K562 (cell line): ENCODE measurements around the gene MUC22. TPM values are rescaled to one million over a fixed set of nuclear protein-coding genes. Genes with fewer than 3 reads are reported as not detected.

Experiments
- ATAC-seq: fragments of 200-7000 bp; cut with Tn5 transposase; 3 replicates; pipeline ENCODE4 v1.9.1; 2020; ENCODE audit warnings: moderate library complexity
- BruUV-seq: library from RNA; stranded (reverse); fragments of 400-500 nt; replicated peaks from 2 replicates; lab custom pipeline; 2021; lab: Mats Ljungman, UMichigan
- CTCF ChIA-PET: fragments of 300-600 bp; formaldehyde crosslinking; extraction: SDS; loops from one replicate; lab custom pipeline; 2021; ENCODE audit warnings: low intra/inter-chr PET ratio; lab: Yijun Ruan, JAX
- POLR2A ChIA-PET: fragments of 300-600, 350-650 bp; sonication (Branson Sonifier 250); formaldehyde crosslinking; extraction: SDS; loops from one replicate; lab custom pipeline; 2021; ENCODE audit warnings: antibody characterized with exemption, inconsistent platforms; lab: Yijun Ruan, JAX
- DNase-seq, 4 experiments: peaks; one replicate each; pipeline versions ENCODE4 v3.0.0 to v3.0.0-alpha.2; 2011 to 2018; ENCODE audit warnings: low spot score in 3 of 4, mixed read lengths in 3 of 4; ENCODE audit errors: extremely low read depth in 1 of 4
- FAIRE-seq: peaks from 2 replicates; lab custom pipeline; 2011; peaks lifted over from hg19 to GRCh38; lab: Jason Lieb, UNC
- H2AFZ ChIP-seq: 2 replicates; pipeline ENCODE4 v1.6.0; 2011; ENCODE audit warnings: low read depth, low read length, control low read depth, inconsistent platforms
- H3K27ac ChIP-seq: fragments of 200-600 bp; 3 replicates; pipeline ENCODE4 v1.8.0; 2011; ENCODE audit warnings: low read depth, mild to moderate bottlenecking, control low read depth, inconsistent platforms, low read length, moderate library complexity, mixed read lengths; ENCODE audit errors: extremely low read depth
- H3K27me3 ChIP-seq, 2 experiments: fragments of 300-600 bp in 1 of 2; 2 replicates in 1 of 2; 3 replicates in 1 of 2; pipeline versions ENCODE4 v1.6.0 to v1.8.0; 2011; ENCODE audit warnings: inconsistent platforms in 2 of 2, low read length in 2 of 2, mild to moderate bottlenecking in 1 of 2, mixed read lengths in 1 of 2, moderate library complexity in 1 of 2; ENCODE audit not compliant: control insufficient read depth in 2 of 2, insufficient read depth in 2 of 2
- H3K36me3 ChIP-seq: fragments of 300-600 bp; 3 replicates; pipeline ENCODE4 v1.8.0; 2011; ENCODE audit warnings: mild to moderate bottlenecking, low read length, inconsistent platforms; ENCODE audit not compliant: control insufficient read depth, insufficient read depth
- H3K4me1 ChIP-seq, 2 experiments: fragments of 200-600 bp in 1 of 2; replicated peaks in 1 of 2; 2 replicates in 1 of 2; 3 replicates in 1 of 2; pipeline versions ENCODE4 v1.5.1 to v1.8.0; 2011; ENCODE audit warnings: inconsistent platforms in 2 of 2, low read length in 2 of 2, mild to moderate bottlenecking in 1 of 2, mixed read lengths in 1 of 2, moderate library complexity in 1 of 2; ENCODE audit not compliant: control insufficient read depth in 2 of 2, insufficient read depth in 2 of 2
- H3K4me2 ChIP-seq: 2 replicates; pipeline ENCODE4 v1.6.1; 2011; ENCODE audit warnings: low read length, control low read depth, inconsistent platforms, mixed read lengths; ENCODE audit not compliant: insufficient read depth
- H3K4me3 ChIP-seq: fragments of 200-600 bp; sonication (generic), shearing (Covaris generic); 2 replicates; pipeline ENCODE4 v1.5.1; 2016; ENCODE audit warnings: control low read depth, inconsistent platforms
- H3K79me2 ChIP-seq: fragments of 200-600 bp; 3 replicates; pipeline ENCODE4 v1.8.0; 2011; ENCODE audit warnings: low read length, inconsistent platforms; ENCODE audit not compliant: control insufficient read depth, insufficient read depth
- H3K9ac ChIP-seq, 2 experiments: 2 replicates each; pipeline versions ENCODE4 v1.6.0 to v1.6.1; 2011; ENCODE audit warnings: low read depth in 2 of 2, low read length in 2 of 2, control low read depth in 1 of 2, inconsistent platforms in 1 of 2, mild to moderate bottlenecking in 1 of 2, mixed read lengths in 1 of 2; ENCODE audit not compliant: insufficient read depth in 1 of 2
- H3K9me1 ChIP-seq: one replicate; pipeline ENCODE4 v1.6.0; 2011; ENCODE audit warnings: inconsistent platforms, mild to moderate bottlenecking, low read length, moderate library complexity; ENCODE audit not compliant: control insufficient read depth, insufficient read depth
- H3K9me3 ChIP-seq: replicated peaks from 2 replicates; pipeline ENCODE4 v1.5.1; 2011; ENCODE audit warnings: low read depth, low read length, inconsistent platforms; ENCODE audit not compliant: control insufficient read depth, insufficient read depth
- H4K20me1 ChIP-seq: replicated peaks from 2 replicates; pipeline ENCODE4 v1.6.1; 2011; ENCODE audit warnings: low read length, inconsistent platforms, mixed read lengths; ENCODE audit not compliant: control insufficient read depth, insufficient read depth
- DMBX1 ChIP-seq: fragments of 250-450 bp; sonication (Bioruptor Pico); IDR thresholded peaks from 2 replicates; pipeline ENCODE4 v1.8.0; 2022; ENCODE audit warnings: inconsistent platforms, mild to moderate bottlenecking, moderate library complexity, borderline replicate concordance
- HDAC3 ChIP-seq: fragments of 450-650 bp; IDR thresholded peaks from 2 replicates; pipeline ENCODE4 v1.6.1; 2018; ENCODE audit warnings: borderline replicate concordance, mild to moderate bottlenecking, moderate library complexity; ENCODE audit not compliant: partially characterized antibody
- SRF ChIP-seq, 2 experiments: fragments of 250-450, 450-650 bp in 1 of 2; sonication (Bioruptor Pico) in 1 of 2; sonication (generic) in 1 of 2; formaldehyde crosslinking; IDR thresholded peaks; 2 replicates each; pipeline versions ENCODE4 v1.5.0 to v1.5.1; 2020 to 2022; ENCODE audit warnings: mild to moderate bottlenecking in 1 of 2, missing genetic modification reagents in 1 of 2
- TAF9B ChIP-seq: fragments of 450-650 bp; IDR thresholded peaks from 2 replicates; pipeline ENCODE4 v1.6.1; 2018; ENCODE audit warnings: mild to moderate bottlenecking; ENCODE audit not compliant: partially characterized antibody
- ZNF282 ChIP-seq: sonication (generic); formaldehyde crosslinking; IDR thresholded peaks from 2 replicates; pipeline ENCODE4 v1.8.1; 2023; ENCODE audit warnings: missing genetic modification reagents
- ZNF75A ChIP-seq: fragments of 450-650 bp; formaldehyde crosslinking; IDR thresholded peaks from 2 replicates; pipeline ENCODE4 v1.4.0; 2020; ENCODE audit warnings: mild to moderate bottlenecking
- WGBS: fragments of 100-300 bp; shearing (Covaris generic); methylation state at CpG from one replicate; pipeline ENCODE4 v1.1.6; 2016; ENCODE audit warnings: low coverage, mixed read lengths; ENCODE audit not compliant: insufficient coverage; ENCODE audit errors: missing lambda C conversion rate; 5-methylcytosine and 5-hydroxymethylcytosine counted together
- in situ Hi-C: fragments of 300-500 bp; cut with MboI; formaldehyde crosslinking; loops from 4 replicates; pipeline ENCODE4 v1.15.0; 2018; ENCODE audit warnings: inconsistent platforms, mixed read lengths
- intact Hi-C: fragments of 100-400 bp; cut with micrococcal nuclease; formaldehyde crosslinking; loops from 2 replicates; pipeline ENCODE4 v1.14.2; 2022
- polyA plus RNA-seq, 8 experiments: library from polyadenylated mRNA; depleted of rRNA in 4 of 8; stranded (reverse) in 5 of 8; unstranded in 3 of 8; fragments of >200 nt; fragmentation: Nextera tagmentation in 2 of 8; fragmentation: Illumina TruSeq in 1 of 8; extraction: Ambion mirVana in 2 of 8; extraction: Trizol in 1 of 8; gene quantifications; 2 replicates each; pipeline versions ENCODE4 v1.2.1 to v1.2.3, GENCODE V29; 2011 to 2014; ENCODE audit warnings: inconsistent platforms in 1 of 8, missing spikeins in 1 of 8
- total RNA-seq, 7 experiments: library from RNA; depleted of rRNA in 6 of 7; stranded (reverse); fragments of >200 nt in 6 of 7; fragmentation: Illumina TruSeq in 2 of 7; extraction: Trizol in 2 of 7; gene quantifications; 2 replicates each; pipeline versions ENCODE4 v1.2.1 to v1.2.3, GENCODE V29; 2011 to 2021; ENCODE audit warnings: low replicate concordance in 1 of 7
- TF ChIP-seq, protein P1 (sequence below): sonication (generic); formaldehyde crosslinking; IDR thresholded peaks from 2 replicates; pipeline ENCODE4 v1.8.1; 2023; ENCODE audit warnings: mild to moderate bottlenecking, missing genetic modification reagents
- TF ChIP-seq, protein P2 (sequence below), 3 experiments: fragments of 200-800 bp in 1 of 3; fragments of 250-450 bp in 1 of 3; fragments of 450-650 bp in 1 of 3; sonication (Bioruptor Pico) in 1 of 3; sonication (Bioruptor generic) in 1 of 3; formaldehyde crosslinking in 1 of 3; IDR thresholded peaks; 2 replicates each; pipeline versions ENCODE4 v1.6.1 to v1.8.0; 2016 to 2022; ENCODE audit warnings: mild to moderate bottlenecking in 2 of 3, missing genetic modification characterization in 2 of 3, missing compliant biosample characterization in 1 of 3, moderate library complexity in 1 of 3
- TF ChIP-seq, protein P3 (sequence below), 2 experiments: fragments of 450-650 bp; conservative IDR thresholded peaks; 2 replicates each; pipeline ENCODE4 v1.6.1; 2017; ENCODE audit warnings: mild to moderate bottlenecking in 2 of 2, moderate library complexity in 2 of 2

The MUC22 gene
- total and polyA plus RNA-seq, 9 of the 15 experiments (the other 6 are each of a cell fraction or from before 2014, with no cell fraction given), result 0.01 to 0.03 TPM; not detected in 7

DNA sequence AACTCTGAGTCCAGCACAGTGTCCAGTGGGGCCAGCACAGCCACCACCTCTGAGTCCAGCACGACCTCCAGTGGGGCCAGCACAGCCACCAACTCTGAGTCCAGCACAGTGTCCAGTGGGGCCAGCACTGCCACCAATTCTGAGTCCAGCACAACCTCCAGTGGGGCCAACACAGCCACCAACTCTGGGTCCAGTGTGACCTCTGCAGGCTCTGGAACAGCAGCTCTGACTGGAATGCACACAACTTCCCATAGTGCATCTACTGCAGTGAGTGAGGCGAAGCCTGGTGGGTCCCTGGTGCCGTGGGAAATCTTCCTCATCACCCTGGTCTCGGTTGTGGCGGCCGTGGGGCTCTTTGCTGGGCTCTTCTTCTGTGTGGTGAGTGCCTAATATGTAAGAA is 23.0 kb upstream of the MUC22 start (continued):
- no peak for TF ChIP-seq ZNF75A (CRISPR knock-in tag)
- TF ChIP-seq, protein P1, sequence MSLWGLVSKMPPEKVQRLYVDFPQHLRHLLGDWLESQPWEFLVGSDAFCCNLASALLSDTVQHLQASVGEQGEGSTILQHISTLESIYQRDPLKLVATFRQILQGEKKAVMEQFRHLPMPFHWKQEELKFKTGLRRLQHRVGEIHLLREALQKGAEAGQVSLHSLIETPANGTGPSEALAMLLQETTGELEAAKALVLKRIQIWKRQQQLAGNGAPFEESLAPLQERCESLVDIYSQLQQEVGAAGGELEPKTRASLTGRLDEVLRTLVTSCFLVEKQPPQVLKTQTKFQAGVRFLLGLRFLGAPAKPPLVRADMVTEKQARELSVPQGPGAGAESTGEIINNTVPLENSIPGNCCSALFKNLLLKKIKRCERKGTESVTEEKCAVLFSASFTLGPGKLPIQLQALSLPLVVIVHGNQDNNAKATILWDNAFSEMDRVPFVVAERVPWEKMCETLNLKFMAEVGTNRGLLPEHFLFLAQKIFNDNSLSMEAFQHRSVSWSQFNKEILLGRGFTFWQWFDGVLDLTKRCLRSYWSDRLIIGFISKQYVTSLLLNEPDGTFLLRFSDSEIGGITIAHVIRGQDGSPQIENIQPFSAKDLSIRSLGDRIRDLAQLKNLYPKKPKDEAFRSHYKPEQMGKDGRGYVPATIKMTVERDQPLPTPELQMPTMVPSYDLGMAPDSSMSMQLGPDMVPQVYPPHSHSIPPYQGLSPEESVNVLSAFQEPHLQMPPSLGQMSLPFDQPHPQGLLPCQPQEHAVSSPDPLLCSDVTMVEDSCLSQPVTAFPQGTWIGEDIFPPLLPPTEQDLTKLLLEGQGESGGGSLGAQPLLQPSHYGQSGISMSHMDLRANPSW (CRISPR knock-in tag), result no peak
- TF ChIP-seq, all 486 proteins: peak for 0

DNA sequence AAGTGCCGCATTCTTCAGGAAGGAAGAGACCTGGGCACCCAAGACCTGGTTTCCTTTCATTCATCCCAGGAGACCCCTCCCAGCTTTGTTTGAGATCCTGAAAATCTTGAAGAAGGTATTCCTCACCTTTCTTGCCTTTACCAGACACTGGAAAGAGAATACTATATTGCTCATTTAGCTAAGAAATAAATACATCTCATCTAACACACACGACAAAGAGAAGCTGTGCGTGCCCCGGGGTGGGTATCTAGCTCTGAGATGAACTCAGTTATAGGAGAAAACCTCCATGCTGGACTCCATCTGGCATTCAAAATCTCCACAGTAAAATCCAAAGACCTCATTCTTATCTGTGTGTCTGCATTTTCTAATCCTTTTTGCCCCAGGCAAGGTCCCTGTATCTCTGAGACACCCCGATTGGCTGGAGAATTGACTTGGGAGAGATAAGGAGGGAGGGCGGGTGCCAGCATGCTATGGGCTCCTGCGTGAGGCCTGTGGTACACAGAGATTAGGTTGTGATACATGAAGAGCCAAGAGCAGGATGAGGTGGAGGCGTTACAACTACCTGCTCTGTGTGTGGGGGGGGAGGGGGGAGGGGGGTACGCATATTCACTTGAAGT is 22.0 kb upstream of the MUC22 start:
- in situ Hi-C loops (no loop called here), intact Hi-C loops (no loop called here)
- H3K9ac ChIP-seq, result no peak overlapping the region
- no peaks in the 10 kb centered on the region for H3K9me3 ChIP-seq
- 9% methylated on average over 8 of the region's 9 CpGs for WGBS
- H3K27me3 ChIP-seq, result peaks cover 23 to 52% of the 10 kb centered on the region in 2 experiments
- no peak overlapping the region for H3K4me3 ChIP-seq
- H3K9me1 ChIP-seq, result no peaks in the 10 kb centered on the region
- BruUV-seq, result no TSS peak
- no peaks in the 10 kb centered on the region for H3K36me3 ChIP-seq
- H3K4me2 ChIP-seq, result no peak overlapping the region
- peak; percentile 79 for ATAC-seq
- peak; percentile 42 to 80 (median 66) for DNase-seq
- ChIA-PET CTCF (no interaction called here), POLR2A (interaction anchor here (0.6 to 1.4 kb wide), 4 partner anchors 10 to 543 kb away, joined by 3 to 6 read pairs (median 3); no protein-coding TSS in a partner anchor)
- no peaks in the 10 kb centered on the region for H3K79me2 ChIP-seq
- peaks cover 4% of the 10 kb centered on the region; the same call in 1 of the 2 replicates for H4K20me1 ChIP-seq
- no peak overlapping the region for H2AFZ ChIP-seq
- peak; percentile 40 for FAIRE-seq
- H3K27ac ChIP-seq, result no peak overlapping the region
- H3K4me1 ChIP-seq, result peaks cover 0 to 2% of the 10 kb centered on the region in 2 experiments; a peak in 2 of 5 replicates
- TF ChIP-seq TAF9B (no peak), DMBX1 (CRISPR knock-in tag) (peak; percentile 45; the same call in 1 of the 2 replicates), ZNF282 (no peak), SRF (CRISPR knock-in tag; IDR thresholded peaks at IDR 0.05) (no peak), HDAC3 (no peak)
- TF ChIP-seq, protein P2, sequence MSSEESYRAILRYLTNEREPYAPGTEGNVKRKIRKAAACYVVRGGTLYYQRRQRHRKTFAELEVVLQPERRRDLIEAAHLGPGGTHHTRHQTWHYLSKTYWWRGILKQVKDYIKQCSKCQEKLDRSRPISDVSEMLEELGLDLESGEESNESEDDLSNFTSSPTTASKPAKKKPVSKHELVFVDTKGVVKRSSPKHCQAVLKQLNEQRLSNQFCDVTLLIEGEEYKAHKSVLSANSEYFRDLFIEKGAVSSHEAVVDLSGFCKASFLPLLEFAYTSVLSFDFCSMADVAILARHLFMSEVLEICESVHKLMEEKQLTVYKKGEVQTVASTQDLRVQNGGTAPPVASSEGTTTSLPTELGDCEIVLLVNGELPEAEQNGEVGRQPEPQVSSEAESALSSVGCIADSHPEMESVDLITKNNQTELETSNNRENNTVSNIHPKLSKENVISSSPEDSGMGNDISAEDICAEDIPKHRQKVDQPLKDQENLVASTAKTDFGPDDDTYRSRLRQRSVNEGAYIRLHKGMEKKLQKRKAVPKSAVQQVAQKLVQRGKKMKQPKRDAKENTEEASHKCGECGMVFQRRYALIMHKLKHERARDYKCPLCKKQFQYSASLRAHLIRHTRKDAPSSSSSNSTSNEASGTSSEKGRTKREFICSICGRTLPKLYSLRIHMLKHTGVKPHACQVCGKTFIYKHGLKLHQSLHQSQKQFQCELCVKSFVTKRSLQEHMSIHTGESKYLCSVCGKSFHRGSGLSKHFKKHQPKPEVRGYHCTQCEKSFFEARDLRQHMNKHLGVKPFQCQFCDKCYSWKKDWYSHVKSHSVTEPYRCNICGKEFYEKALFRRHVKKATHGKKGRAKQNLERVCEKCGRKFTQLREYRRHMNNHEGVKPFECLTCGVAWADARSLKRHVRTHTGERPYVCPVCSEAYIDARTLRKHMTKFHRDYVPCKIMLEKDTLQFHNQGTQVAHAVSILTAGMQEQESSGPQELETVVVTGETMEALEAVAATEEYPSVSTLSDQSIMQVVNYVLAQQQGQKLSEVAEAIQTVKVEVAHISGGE (CRISPR knock-in tag; IDR thresholded peaks at IDR 0.05), result peak in 1 of 3 experiments; percentile 59; a peak in 1 of 6 replicates
- TF ChIP-seq, protein P3, sequence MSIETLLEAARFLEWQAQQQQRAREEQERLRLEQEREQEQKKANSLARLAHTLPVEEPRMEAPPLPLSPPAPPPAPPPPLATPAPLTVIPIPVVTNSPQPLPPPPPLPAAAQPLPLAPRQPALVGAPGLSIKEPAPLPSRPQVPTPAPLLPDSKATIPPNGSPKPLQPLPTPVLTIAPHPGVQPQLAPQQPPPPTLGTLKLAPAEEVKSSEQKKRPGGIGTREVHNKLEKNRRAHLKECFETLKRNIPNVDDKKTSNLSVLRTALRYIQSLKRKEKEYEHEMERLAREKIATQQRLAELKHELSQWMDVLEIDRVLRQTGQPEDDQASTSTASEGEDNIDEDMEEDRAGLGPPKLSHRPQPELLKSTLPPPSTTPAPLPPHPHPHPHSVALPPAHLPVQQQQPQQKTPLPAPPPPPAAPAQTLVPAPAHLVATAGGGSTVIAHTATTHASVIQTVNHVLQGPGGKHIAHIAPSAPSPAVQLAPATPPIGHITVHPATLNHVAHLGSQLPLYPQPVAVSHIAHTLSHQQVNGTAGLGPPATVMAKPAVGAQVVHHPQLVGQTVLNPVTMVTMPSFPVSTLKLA (conservative IDR thresholded peaks at IDR 0.05), result 0 out of 4 replicates have a peak, but pooled peaks of 1 of the 2 experiments have one; percentile 32
